ENCODE measurements around the gene RBMS3. TPM values are rescaled to one million over a fixed set of nuclear protein-coding genes. Genes with fewer than 3 reads are reported as not detected.

The RBMS3 gene
- total RNA-seq, 4 donors from 2014 or later: 7.3 to 21.8 (median 12.8) TPM

DNA sequence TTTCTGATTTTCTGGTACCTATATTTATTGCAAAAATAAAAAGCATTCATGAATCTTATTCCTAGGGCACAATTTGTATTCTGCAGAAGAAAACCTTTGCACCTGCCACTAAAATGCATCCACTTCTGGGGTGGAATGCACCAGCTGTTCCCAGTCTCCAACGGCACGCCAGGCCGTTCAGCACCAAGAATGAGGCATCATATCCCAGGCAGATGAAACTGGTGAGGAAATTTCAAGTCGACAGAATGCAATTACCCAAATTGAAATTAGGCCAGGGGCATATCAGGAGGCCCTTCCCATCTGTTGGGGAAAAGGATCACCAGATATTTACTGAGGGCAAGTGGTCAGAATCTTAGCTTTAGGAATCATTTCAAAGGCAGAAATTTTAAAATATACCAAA is 13.6 kb upstream of the RBMS3 start:
- H3K4me3 ChIP-seq (ENCODE audit: low read depth, poor library complexity, severe bottlenecking): no peak overlapping the region
- DNase-seq (ENCODE audit: low spot score in 2 of 2): no peak
- intact Hi-C loops (cut with DNase I; ENCODE audit: low total_unique reads): no loop called here
- TF ChIP-seq CTCF (IDR thresholded peaks at IDR 0.05): no peak
- no peak for TF ChIP-seq POLR2A (IDR thresholded peaks at IDR 0.05)
- 87% methylated on average over 4 of the region's 4 CpGs for WGBS, 2 donors

- TF ChIP-seq CTCF (IDR thresholded peaks at IDR 0.05) (no peak), POLR2A (IDR thresholded peaks at IDR 0.05) (no peak)
- no peak for DNase-seq (ENCODE audit: low spot score in 2 of 2)
- WGBS, 2 donors: 96 to 100% methylated on average over 2 of the region's 2 CpGs
- no peak overlapping the region for H3K4me3 ChIP-seq (ENCODE audit: low read depth, poor library complexity, severe bottlenecking)
- intact Hi-C loops (cut with DNase I; ENCODE audit: low total_unique reads): no loop called here
Measured at GRCh38 chr3:29268651-29269050, 12.2 kb upstream of the RBMS3 start.

DNA sequence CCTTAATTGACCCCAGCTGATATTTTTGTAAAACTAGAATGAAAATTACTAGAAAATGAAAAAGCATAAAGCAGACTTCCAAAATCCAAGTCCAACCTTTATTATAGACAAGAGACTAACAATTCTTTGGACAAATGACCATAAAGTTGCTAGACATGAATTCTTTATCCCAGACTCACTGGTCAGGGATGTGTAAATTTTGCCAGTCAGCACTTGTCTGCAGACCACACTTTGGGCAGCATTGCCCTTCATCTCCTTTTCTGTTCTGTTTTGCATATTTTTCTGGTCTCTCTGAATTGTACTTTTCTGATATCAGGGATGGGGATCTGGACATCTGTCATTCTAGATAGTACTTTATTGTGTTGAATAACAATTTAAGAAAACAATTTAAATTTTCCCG is 10.1 kb upstream of the RBMS3 start:
- WGBS, 2 donors: 95 to 96% methylated on average over 1 of the region's 1 CpG
- H3K4me3 ChIP-seq (ENCODE audit: low read depth, poor library complexity, severe bottlenecking): no peak overlapping the region
- TF ChIP-seq POLR2A (IDR thresholded peaks at IDR 0.05): no peak
- TF ChIP-seq CTCF (IDR thresholded peaks at IDR 0.05): no peak
- intact Hi-C loops (cut with DNase I; ENCODE audit: low total_unique reads): no loop called here
- no peak for DNase-seq (ENCODE audit: low spot score in 2 of 2)

GRCh38 chr3:29271475-29271874 is 9.4 kb upstream of the RBMS3 start:
- intact Hi-C loops (cut with DNase I; ENCODE audit: low total_unique reads): no loop called here
- WGBS, 2 donors: 75 to 79% methylated on average over 3 of the region's 3 CpGs
- no peak overlapping the region for H3K4me3 ChIP-seq (ENCODE audit: low read depth, poor library complexity, severe bottlenecking)
- DNase-seq (ENCODE audit: low spot score in 2 of 2): no peak
- TF ChIP-seq CTCF (IDR thresholded peaks at IDR 0.05) (no peak), POLR2A (IDR thresholded peaks at IDR 0.05) (no peak)

GRCh38 chr3:29274667-29275066 is 6.2 kb upstream of the RBMS3 start:
- TF ChIP-seq POLR2A (IDR thresholded peaks at IDR 0.05): no peak
- TF ChIP-seq CTCF (IDR thresholded peaks at IDR 0.05): no peak
- no peak for DNase-seq (ENCODE audit: low spot score in 2 of 2)
- intact Hi-C loops (cut with DNase I; ENCODE audit: low total_unique reads): no loop called here
- 95 to 96% methylated on average over 3 of the region's 3 CpGs for WGBS, 2 donors
- no peak overlapping the region for H3K4me3 ChIP-seq (ENCODE audit: low read depth, poor library complexity, severe bottlenecking)

DNA sequence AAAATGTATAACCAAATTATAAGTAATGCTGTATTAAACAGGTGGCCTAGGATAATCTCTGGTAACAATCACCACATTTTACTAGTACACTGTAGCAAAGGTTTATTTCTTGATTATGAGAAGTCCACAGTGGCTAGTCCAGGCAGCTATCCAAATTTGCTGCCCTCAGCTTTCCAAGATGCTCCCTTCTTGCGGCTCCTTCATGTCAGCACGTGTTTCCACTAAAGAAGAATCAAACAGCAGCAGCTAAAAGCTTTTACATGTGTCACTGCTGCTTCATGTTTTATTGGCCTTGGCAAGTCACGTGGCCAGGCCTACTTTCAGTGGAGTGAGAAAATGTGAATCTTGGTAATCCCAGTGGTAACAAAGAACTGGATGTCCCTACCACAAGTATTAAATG is 5.6 kb upstream of the RBMS3 start:
- TF ChIP-seq POLR2A (IDR thresholded peaks at IDR 0.05) (no peak), CTCF (IDR thresholded peaks at IDR 0.05) (no peak)
- intact Hi-C loops (cut with DNase I; ENCODE audit: low total_unique reads): no loop called here
- no peak for DNase-seq (ENCODE audit: low spot score in 2 of 2)
- 36 to 45% methylated on average over 3 of the region's 3 CpGs for WGBS, 2 donors
- H3K4me3 ChIP-seq (ENCODE audit: low read depth, poor library complexity, severe bottlenecking): no peak overlapping the region
